HUES6 (cell line): ENCODE results near the gene UNC13C.

Experiments used
- H3K27ac ChIP-seq: 2 replicates; pipeline ENCODE4 v1.7.0; 2013; ENCODE audit warnings: low read depth, mild to moderate bottlenecking, low read length, inconsistent platforms
- H3K27me3 ChIP-seq: 2 replicates; pipeline ENCODE4 v1.6.1; 2013; ENCODE audit warnings: low read length; ENCODE audit not compliant: control insufficient read depth, insufficient read depth
- H3K36me3 ChIP-seq: 2 replicates; pipeline ENCODE4 v1.6.1; 2013; ENCODE audit warnings: low read length; ENCODE audit not compliant: control insufficient read depth, insufficient read depth
- H3K4me1 ChIP-seq: 2 replicates; pipeline ENCODE4 v1.6.1; 2013; ENCODE audit warnings: low read length; ENCODE audit not compliant: control insufficient read depth, insufficient read depth
- H3K4me3 ChIP-seq: 2 replicates; pipeline ENCODE4 v1.5.1; 2013; ENCODE audit warnings: low read depth, low read length
- H3K9ac ChIP-seq: one replicate; pipeline ENCODE4 v1.6.1; 2013; ENCODE audit warnings: mild to moderate bottlenecking, low read length
- H3K9me3 ChIP-seq: 2 replicates; pipeline ENCODE4 v1.6.1; 2013; ENCODE audit warnings: low read depth, low read length; ENCODE audit not compliant: control insufficient read depth, insufficient read depth

UNC13C gene

DNA sequence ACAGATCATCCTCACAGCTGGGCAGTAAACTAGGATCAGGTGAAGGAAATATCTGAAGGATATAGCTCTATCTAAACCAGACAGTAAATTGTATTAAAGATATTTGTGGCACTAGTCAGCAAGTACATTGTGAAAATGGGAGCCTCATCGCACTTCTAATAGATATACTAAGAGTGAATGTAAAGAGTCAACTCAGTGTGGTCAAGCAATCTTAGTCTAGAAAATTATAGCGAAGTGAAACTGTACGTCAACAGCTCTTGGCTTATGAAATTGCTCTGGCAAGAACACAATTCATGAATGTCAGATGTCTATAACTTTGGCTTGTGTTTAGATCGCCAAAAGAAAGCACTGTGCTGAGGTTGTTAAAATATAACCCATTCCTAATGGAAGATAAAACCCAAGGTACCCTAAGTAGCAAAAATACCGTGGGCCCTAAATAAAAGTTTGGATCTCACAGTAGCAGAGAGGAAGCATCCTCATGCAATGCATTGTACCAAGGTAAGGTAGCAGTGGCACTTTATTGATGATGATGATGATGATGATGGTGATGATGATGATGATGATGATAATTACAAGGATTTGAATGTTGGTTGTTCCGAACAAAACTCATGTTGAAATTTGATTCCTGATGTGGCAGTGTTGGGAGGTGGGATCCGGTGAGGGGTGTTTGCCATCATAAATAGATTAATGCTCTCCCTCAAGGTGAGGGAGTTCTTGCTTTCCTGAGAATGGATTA is 228.5 kb downstream of the UNC13C start:
- no peaks in the 10 kb centered on the region for H3K27me3 ChIP-seq
- H3K36me3 ChIP-seq = no peaks in the 10 kb centered on the region
- no peaks in the 10 kb centered on the region for H3K9me3 ChIP-seq
- H3K4me3 ChIP-seq = no peak overlapping the region
- H3K9ac ChIP-seq = no peak overlapping the region
- no peaks in the 10 kb centered on the region for H3K4me1 ChIP-seq
- H3K27ac ChIP-seq = no peak overlapping the region

DNA sequence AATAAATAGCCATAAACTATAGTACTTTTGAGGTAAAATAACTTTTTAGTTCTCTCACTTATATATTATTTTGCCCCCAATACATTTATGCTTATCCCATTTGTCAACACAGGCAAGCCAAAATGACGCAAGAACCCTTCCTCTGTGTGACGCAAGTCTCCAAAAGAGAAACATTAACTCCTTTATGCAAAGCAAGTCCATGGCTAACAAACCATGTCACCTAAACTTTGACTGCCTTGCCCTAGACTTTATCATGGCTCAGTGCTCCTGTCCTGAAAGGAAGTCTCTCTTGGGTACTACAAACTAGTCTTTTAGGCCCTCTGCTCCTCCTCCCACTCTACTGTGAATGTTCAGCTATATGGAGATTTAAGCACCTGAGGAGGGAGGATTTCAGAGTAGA is 230.5 kb downstream of the UNC13C start:
- H3K9me3 ChIP-seq = no peaks in the 10 kb centered on the region
- H3K9ac ChIP-seq = no peak overlapping the region
- no peaks in the 10 kb centered on the region for H3K27me3 ChIP-seq
- H3K4me3 ChIP-seq = no peak overlapping the region
- no peak overlapping the region for H3K27ac ChIP-seq
- H3K4me1 ChIP-seq = no peaks in the 10 kb centered on the region
- H3K36me3 ChIP-seq = no peaks in the 10 kb centered on the region

GRCh38 chr15:54212635-54213034 is 234.4 kb downstream of the UNC13C start:
- no peak overlapping the region for H3K9ac ChIP-seq
- no peak overlapping the region for H3K27ac ChIP-seq
- H3K9me3 ChIP-seq = no peaks in the 10 kb centered on the region
- H3K27me3 ChIP-seq = no peaks in the 10 kb centered on the region
- no peaks in the 10 kb centered on the region for H3K4me1 ChIP-seq
- no peak overlapping the region for H3K4me3 ChIP-seq
- no peaks in the 10 kb centered on the region for H3K36me3 ChIP-seq

- Histone ChIP-seq H3K36me3 (no peaks in the 10 kb centered on the region), H3K9me3 (peaks cover 11% of the 10 kb centered on the region; the same call in 1 of the 2 replicates), H3K27ac (no peak overlapping the region), H3K4me3 (no peak overlapping the region), H3K9ac (no peak overlapping the region), H3K27me3 (no peaks in the 10 kb centered on the region), H3K4me1 (no peaks in the 10 kb centered on the region)
These were observed 248.2 kb downstream of the UNC13C start for GRCh38 chr15:54226455-54226854.

GRCh38 chr15:54227569-54227968 is 249.3 kb downstream of the UNC13C start:
- Histone ChIP-seq H3K4me1 (no peaks in the 10 kb centered on the region), H3K9me3 (peaks cover 11% of the 10 kb centered on the region; the same call in 1 of the 2 replicates), H3K9ac (no peak overlapping the region), H3K27ac (no peak overlapping the region), H3K36me3 (no peaks in the 10 kb centered on the region), H3K4me3 (no peak overlapping the region), H3K27me3 (no peaks in the 10 kb centered on the region)

DNA sequence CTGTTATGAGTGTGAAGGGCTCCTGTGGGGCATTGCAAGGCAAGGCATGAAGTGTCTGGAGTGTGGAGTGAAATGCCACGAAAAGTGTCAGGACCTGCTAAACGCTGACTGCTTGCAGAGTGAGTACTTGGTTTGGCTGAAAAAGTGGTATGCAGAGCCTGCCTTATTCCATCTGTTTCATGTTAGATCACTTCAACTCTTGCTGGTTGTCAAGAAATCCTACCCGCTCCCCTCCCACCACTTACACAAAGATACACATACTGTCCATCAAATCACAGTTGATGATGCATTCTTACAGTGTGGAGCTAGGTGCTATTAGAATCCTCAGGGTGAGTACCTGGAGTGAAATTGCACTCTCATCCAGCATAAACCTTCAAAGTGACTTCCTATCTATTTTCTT is 272.1 kb downstream of the UNC13C start:
- Histone ChIP-seq H3K27me3 (no peaks in the 10 kb centered on the region), H3K4me1 (no peaks in the 10 kb centered on the region), H3K9me3 (no peaks in the 10 kb centered on the region), H3K36me3 (no peaks in the 10 kb centered on the region), H3K4me3 (no peak overlapping the region), H3K9ac (no peak overlapping the region), H3K27ac (no peak overlapping the region)

DNA sequence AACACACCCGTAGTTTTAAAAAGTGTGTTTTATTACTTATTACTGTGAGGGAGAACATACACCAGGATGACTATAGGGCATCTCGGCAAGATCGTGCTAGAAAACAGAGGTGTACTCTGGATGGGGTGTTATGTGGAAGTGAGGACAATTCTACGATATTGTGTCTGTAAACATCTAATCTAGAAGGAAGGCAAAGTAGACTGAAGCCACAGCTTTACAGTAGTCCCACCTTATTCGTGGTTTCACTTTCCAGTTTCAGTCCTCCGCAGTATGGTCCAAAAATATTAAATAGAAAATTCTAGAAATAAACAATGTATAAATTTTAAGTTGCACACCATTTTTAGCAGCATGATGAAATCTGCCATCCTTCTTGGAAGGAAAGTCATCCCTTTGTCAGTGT is 277.9 kb downstream of the UNC13C start:
- no peaks in the 10 kb centered on the region for H3K9me3 ChIP-seq
- no peaks in the 10 kb centered on the region for H3K4me1 ChIP-seq
- H3K9ac ChIP-seq = no peak overlapping the region
- H3K4me3 ChIP-seq = no peak overlapping the region
- H3K27me3 ChIP-seq = no peaks in the 10 kb centered on the region
- no peak overlapping the region for H3K27ac ChIP-seq
- no peaks in the 10 kb centered on the region for H3K36me3 ChIP-seq

- Histone ChIP-seq H3K9ac (no peak overlapping the region), H3K4me3 (no peak overlapping the region), H3K27ac (no peak overlapping the region), H3K4me1 (no peaks in the 10 kb centered on the region), H3K36me3 (no peaks in the 10 kb centered on the region), H3K9me3 (no peaks in the 10 kb centered on the region), H3K27me3 (no peaks in the 10 kb centered on the region)
These were observed 295.7 kb downstream of the UNC13C start for GRCh38 chr15:54273928-54274327.

GRCh38 chr15:54277834-54278233 is 299.6 kb downstream of the UNC13C start:
- Histone ChIP-seq H3K4me3 (no peak overlapping the region), H3K9me3 (peaks cover 2% of the 10 kb centered on the region; the same call in 1 of the 2 replicates), H3K27ac (no peak overlapping the region), H3K9ac (no peak overlapping the region), H3K27me3 (no peaks in the 10 kb centered on the region), H3K4me1 (no peaks in the 10 kb centered on the region), H3K36me3 (no peaks in the 10 kb centered on the region)

DNA sequence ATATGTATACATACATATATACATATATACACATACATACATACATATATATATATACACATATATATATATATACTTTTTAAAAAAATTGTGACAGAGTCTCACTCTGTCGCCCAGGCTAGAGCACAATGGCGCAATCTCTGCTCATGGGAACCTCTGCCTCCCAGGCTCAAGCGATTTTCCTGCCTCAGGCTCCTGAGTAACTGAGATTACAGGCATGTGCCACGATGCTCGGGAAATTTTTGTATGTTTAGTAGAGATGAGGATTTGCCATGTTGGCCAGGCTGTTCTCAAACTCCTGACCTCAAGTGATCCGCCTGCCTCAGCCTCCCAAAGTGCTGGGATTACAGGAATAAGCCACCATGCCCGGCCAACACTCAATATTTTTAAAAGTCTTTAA is 302.5 kb downstream of the UNC13C start:
- Histone ChIP-seq H3K9me3 (peaks cover 4% of the 10 kb centered on the region; the same call in 1 of the 2 replicates), H3K36me3 (no peaks in the 10 kb centered on the region), H3K9ac (no peak overlapping the region), H3K4me3 (no peak overlapping the region), H3K27ac (no peak overlapping the region), H3K4me1 (no peaks in the 10 kb centered on the region), H3K27me3 (no peaks in the 10 kb centered on the region)

GRCh38 chr15:54282228-54282836 is 304.1 kb downstream of the UNC13C start:
- Histone ChIP-seq H3K4me3 (no peak overlapping the region), H3K27ac (no peak overlapping the region), H3K9me3 (peaks cover 4% of the 10 kb centered on the region; the same call in 1 of the 2 replicates), H3K36me3 (no peaks in the 10 kb centered on the region), H3K9ac (no peak overlapping the region), H3K27me3 (no peaks in the 10 kb centered on the region), H3K4me1 (no peaks in the 10 kb centered on the region)
